ENCODE data around the gene SMIM15.

The SMIM15 gene

DNA sequence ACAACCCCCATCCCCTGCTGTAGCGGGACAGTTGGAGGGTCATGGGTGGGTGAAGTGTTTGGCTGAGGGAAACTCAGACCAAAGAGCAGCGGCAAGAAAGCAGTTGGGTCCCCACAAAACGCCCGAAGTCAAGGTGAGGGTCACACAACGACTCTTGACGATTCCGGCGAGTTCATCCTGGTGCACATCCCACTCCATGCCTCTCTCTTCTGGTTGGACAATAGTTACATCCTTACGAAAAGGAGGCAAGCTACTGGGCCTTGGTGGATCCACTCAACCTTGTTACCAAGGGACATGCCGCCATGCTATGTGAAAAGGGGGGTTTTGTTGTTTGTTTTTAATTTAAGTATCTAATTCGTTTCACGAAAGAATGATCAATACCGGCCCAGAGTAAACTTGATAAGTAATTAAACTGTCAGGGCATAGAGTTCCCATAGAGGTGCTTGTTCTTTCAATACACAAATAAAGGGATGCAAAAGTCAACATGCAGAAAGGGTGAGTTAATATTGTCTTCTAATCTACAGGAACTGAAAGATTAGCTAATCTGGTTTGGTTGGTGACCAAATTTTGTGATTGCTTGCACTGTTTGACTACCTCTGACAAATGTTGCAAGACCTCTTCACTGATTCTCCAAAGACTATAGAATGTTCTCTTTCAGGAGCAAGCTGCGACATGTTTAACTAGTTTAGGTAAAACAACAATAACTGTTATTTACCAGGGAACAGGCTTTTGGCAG lies 732 bp upstream of the SMIM15 start:
- peak; percentile 33 for DNase-seq (ENCODE audit: low read depth)
- TF ChIP-seq, protein P1, sequence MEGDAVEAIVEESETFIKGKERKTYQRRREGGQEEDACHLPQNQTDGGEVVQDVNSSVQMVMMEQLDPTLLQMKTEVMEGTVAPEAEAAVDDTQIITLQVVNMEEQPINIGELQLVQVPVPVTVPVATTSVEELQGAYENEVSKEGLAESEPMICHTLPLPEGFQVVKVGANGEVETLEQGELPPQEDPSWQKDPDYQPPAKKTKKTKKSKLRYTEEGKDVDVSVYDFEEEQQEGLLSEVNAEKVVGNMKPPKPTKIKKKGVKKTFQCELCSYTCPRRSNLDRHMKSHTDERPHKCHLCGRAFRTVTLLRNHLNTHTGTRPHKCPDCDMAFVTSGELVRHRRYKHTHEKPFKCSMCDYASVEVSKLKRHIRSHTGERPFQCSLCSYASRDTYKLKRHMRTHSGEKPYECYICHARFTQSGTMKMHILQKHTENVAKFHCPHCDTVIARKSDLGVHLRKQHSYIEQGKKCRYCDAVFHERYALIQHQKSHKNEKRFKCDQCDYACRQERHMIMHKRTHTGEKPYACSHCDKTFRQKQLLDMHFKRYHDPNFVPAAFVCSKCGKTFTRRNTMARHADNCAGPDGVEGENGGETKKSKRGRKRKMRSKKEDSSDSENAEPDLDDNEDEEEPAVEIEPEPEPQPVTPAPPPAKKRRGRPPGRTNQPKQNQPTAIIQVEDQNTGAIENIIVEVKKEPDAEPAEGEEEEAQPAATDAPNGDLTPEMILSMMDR (conservative IDR thresholded peaks at IDR 0.05; ENCODE audit: control insufficient read depth, insufficient read depth, low read depth, low read length): no peak
- H3K4me3 ChIP-seq (ENCODE audit: control insufficient read depth, low read depth, low read length): peak overlapping the region; percentile 91

DNA sequence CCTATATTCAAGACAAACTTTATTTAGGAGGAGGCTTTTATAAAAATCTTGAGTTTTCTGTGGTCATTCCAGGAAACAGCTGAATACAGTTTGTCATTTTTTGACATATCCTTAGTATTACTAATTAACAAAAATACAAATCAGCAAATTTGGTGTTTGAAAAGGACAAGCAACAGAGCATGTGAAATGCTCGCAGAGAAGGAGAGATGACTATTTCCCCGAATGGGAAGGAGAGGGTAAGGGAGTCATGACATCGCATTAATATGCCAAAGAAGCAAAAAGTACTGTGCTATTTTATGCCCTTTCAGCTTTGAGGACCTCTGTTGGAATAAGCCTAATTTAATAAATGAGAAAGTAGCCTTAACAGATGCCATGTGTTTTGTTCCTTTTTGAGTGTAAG lies 1.8 kb downstream of the SMIM15 start:
- TF ChIP-seq, protein P1 (conservative IDR thresholded peaks at IDR 0.05; ENCODE audit: control insufficient read depth, insufficient read depth, low read depth, low read length): no peak
- DNase-seq (ENCODE audit: low read depth): no peak
- no peak overlapping the region for H3K4me3 ChIP-seq (ENCODE audit: control insufficient read depth, low read depth, low read length)

- H3K4me3 ChIP-seq (ENCODE audit: control insufficient read depth, low read depth, low read length): no peak overlapping the region
- DNase-seq (ENCODE audit: low read depth): peak; percentile 38
- TF ChIP-seq, protein P1 (conservative IDR thresholded peaks at IDR 0.05; ENCODE audit: control insufficient read depth, insufficient read depth, low read depth, low read length): no peak
Observed at GRCh38 chr5:61159836-61160235, 2.4 kb downstream of the SMIM15 start.

DNA sequence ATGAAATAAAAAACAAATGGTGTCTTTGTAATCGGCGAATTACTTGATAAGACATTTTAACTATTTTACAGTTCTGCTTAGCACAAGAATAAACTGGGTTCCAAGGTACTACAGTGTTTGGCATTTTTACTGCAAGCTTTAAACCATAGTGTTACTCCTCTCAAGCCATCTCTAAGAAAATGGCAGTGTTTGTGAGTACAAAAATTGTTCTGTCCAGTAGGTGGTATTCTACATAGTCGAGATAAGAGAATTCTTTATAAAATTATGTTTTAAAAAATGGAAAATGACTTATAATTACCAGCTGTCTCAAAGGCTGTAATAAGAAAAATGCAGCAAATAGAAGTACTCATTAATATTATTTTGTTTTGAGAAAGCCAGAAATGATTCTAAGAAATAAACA lies 3.2 kb downstream of the SMIM15 start:
- no peak overlapping the region for H3K4me3 ChIP-seq (ENCODE audit: control insufficient read depth, low read depth, low read length)
- no peak for DNase-seq (ENCODE audit: low read depth)
- TF ChIP-seq, protein P1 (conservative IDR thresholded peaks at IDR 0.05; ENCODE audit: control insufficient read depth, insufficient read depth, low read depth, low read length): no peak

DNA sequence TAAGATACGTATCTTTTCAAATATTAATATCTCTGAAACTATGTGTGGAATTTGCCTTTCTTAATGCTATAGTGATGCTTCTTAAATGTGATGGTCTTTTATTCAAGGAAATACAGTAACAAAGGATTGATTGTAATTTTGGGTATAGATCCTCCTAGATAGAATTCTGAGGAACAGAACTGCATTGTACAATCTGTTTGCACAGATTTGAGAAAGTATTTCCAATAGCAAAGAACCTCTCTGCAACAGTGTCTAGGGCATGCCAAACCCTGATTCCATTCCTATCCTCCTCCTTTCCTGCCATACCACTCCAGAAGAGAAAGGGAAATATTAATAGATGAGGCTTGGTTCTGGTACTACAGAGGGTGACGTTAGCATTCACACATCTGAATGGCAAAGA lies 10.4 kb downstream of the SMIM15 start:
- H3K4me3 ChIP-seq (ENCODE audit: control insufficient read depth, low read depth, low read length): no peak overlapping the region
- TF ChIP-seq, protein P1 (conservative IDR thresholded peaks at IDR 0.05; ENCODE audit: control insufficient read depth, insufficient read depth, low read depth, low read length): no peak
- no peak for DNase-seq (ENCODE audit: low read depth)

DNA sequence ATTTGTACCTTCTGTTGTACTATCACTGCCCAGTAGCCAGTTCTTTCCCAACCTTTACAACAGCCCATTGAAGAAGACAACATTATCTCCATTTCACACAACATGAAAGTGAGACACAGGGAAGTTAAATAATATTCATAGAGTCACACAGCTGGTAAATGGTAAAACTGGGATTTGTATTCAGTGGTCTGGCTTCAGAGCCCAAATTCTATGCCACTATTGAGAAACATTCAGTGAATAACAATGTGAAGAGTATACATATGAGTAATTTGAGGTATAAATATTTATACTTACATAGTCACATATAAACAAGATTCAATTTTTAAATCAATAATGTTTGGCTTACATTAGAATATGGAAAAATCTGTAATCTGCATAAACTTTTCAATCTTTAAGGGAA lies 13.8 kb downstream of the SMIM15 start:
- TF ChIP-seq, protein P1 (conservative IDR thresholded peaks at IDR 0.05; ENCODE audit: control insufficient read depth, insufficient read depth, low read depth, low read length): no peak
- no peak overlapping the region for H3K4me3 ChIP-seq (ENCODE audit: control insufficient read depth, low read depth, low read length)
- no peak for DNase-seq (ENCODE audit: low read depth)

Data from fibroblast of mammary gland (primary cell).